Skeletal muscle tissue (tissue), 4 donors: ENCODE measurements around the gene LMBRD2. TPM values are rescaled to one million over a fixed set of nuclear protein-coding genes. Genes with fewer than 3 reads are reported as not detected.
"Not testable (repeated sequence)": the region's sequence is repeated elsewhere in the genome, so short reads cannot be mapped to it uniquely, and the experiment has no call there.

Experiments used
- H3K27ac ChIP-seq: one replicate; pipeline ENCODE4 v1.7.0; 2013; ENCODE audit warnings: mild to moderate bottlenecking, low read depth, low read length, inconsistent platforms
- H3K27me3 ChIP-seq, 3 donors: one replicate each; pipeline ENCODE4 v1.7.0; 2013; ENCODE audit warnings: low read length in 3 of 3; ENCODE audit not compliant: control insufficient read depth in 3 of 3, insufficient read depth in 3 of 3
- H3K36me3 ChIP-seq, 3 donors: one replicate each; pipeline ENCODE4 v1.7.0; 2013; ENCODE audit warnings: low read length in 3 of 3; ENCODE audit not compliant: control insufficient read depth in 3 of 3, insufficient read depth in 3 of 3
- H3K4me1 ChIP-seq, 3 donors: one replicate each; pipeline ENCODE4 v1.7.0; 2013; ENCODE audit warnings: low read length in 3 of 3, mild to moderate bottlenecking in 3 of 3; ENCODE audit not compliant: control insufficient read depth in 3 of 3, insufficient read depth in 3 of 3
- H3K4me3 ChIP-seq, 3 donors: one replicate each; pipeline ENCODE4 v1.7.0; 2013; ENCODE audit warnings: low read length in 3 of 3
- H3K9ac ChIP-seq, 3 donors: one replicate each; pipeline ENCODE4 v1.7.0; 2013; ENCODE audit warnings: low read length in 3 of 3, mild to moderate bottlenecking in 3 of 3, moderate library complexity in 2 of 3, low read depth in 1 of 3
- H3K9me3 ChIP-seq, 3 donors: one replicate each; pipeline ENCODE4 v1.7.0; 2013; ENCODE audit warnings: low read length in 3 of 3; ENCODE audit not compliant: control insufficient read depth in 3 of 3
- total RNA-seq: library from RNA; depleted of rRNA; stranded (reverse); fragments of >200 nt; gene quantifications from one replicate; pipeline ENCODE4 v1.2.3, GENCODE V29; 2014
- donor health status: Osteomylitis.

LMBRD2 gene
- total RNA-seq, 1 donor from 2014 or later: 13.0 TPM

GRCh38 chr5:36152324-36153297 is 924 bp upstream of the LMBRD2 start:
- Histone ChIP-seq H3K36me3 (peaks cover 0 to 11% (median 10%) of the 10 kb centered on the region in 3 donors), H3K27ac (no peak overlapping the region), H3K27me3 (no peaks in the 10 kb centered on the region), H3K4me3 (peak overlapping the region; percentile 88 to 94 (median 93)), H3K9ac (peak overlapping the region; percentile 91 to 95 (median 93)), H3K4me1 (peaks cover 22 to 35% (median 27%) of the 10 kb centered on the region in 3 donors), H3K9me3 (no peaks in the 10 kb centered on the region)

DNA sequence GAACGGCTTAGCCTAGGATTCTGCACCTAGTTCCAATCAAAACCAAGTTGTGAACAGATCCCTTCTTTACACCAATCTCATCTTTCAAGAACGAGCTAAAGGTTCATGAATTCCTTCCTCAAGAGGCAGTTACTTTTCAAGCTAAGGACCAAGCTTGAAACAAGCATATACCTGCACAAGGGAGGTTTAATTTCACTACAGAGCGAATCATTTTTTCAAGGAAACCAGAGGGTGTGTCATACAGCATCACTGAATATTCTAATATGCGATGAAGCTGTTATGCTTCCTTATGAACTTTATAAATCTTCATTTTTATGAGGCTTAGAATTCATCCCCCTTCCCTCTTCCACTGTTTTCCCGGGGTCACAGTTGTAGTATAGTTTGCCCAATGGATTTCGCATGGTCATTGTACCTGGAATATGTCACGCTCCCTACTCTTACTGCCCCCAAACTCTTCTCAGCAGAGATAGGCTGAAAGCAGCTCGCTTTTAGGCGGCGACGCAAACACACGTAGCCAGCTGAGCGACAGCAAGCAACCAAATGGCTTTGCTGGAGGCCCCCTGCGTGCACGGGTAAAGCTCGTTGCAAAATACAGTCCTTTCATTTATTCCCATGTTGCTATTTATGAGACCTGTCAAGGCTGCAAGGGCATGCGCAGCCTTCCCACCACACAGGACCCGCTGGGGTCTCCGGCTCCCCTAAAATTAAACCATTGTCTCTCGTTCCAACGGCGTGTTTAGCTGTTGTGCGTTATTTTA is 832 bp downstream of the LMBRD2 start:
- peaks cover 19 to 27% (median 22%) of the 10 kb centered on the region in 3 donors for H3K4me1 ChIP-seq
- H3K9me3 ChIP-seq: no peaks in the 10 kb centered on the region
- H3K4me3 ChIP-seq: peak overlapping the region; percentile 88 to 94 (median 93)
- peak overlapping the region; percentile 90 to 95 (median 93) for H3K9ac ChIP-seq
- peak overlapping the region; percentile 74 for H3K27ac ChIP-seq
- H3K36me3 ChIP-seq: peaks cover 0 to 11% (median 10%) of the 10 kb centered on the region in 3 donors
- no peaks in the 10 kb centered on the region for H3K27me3 ChIP-seq

DNA sequence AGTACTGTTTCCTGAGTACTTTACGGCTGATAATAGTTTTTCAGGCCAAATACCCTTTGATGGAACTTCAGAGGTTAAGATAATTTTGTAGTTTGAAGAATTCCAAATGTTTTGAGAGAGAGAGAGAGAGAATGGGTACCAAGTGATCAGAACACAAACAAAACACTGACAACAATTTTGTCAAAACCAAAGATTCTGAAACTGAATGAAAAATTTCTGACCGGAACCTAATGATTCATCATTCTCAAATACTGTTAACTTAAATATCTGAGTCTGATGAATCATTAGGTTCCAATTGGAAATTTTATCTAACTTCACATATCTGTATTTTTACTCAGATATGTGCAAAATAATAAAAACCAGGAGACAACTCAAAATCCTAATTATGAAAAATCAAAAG is 4.0 kb downstream of the LMBRD2 start:
- Histone ChIP-seq H3K9ac (no peak overlapping the region), H3K36me3 (no peaks in the 10 kb centered on the region), H3K27me3 (no peaks in the 10 kb centered on the region), H3K4me3 (no peak overlapping the region), H3K27ac (no peak overlapping the region), H3K9me3 (no peaks in the 10 kb centered on the region), H3K4me1 (peaks cover 12 to 15% (median 14%) of the 10 kb centered on the region in 3 donors)

GRCh38 chr5:36146390-36146789 is 5.3 kb downstream of the LMBRD2 start:
- Histone ChIP-seq H3K4me3 (no peak overlapping the region), H3K4me1 (peaks cover 8 to 9% (median 8%) of the 10 kb centered on the region in 3 donors), H3K9me3 (no peaks in the 10 kb centered on the region), H3K9ac (no peak overlapping the region), H3K36me3 (no peaks in the 10 kb centered on the region), H3K27me3 (no peaks in the 10 kb centered on the region), H3K27ac (no peak overlapping the region)

DNA sequence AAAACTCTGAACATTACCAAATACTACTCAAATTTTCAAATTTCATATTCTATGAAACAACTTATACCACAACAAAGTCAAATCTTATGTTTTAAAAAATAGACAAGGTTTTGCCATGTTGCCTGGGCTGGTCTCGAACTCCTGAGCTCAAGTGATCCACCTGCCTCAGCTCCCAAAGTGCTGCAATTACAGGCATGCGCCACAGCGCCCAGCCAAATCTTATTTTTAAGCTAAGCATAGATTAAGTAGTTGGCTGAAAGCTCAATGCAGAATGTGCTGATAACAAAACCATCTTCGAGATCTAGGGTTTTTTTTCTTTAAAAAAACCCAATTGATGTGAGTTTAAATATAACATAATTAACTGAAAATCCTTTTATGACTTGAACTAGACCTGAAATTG is 6.4 kb downstream of the LMBRD2 start:
- Histone ChIP-seq H3K36me3 (peaks cover 2 to 3% (median 2%) of the 10 kb centered on the region in 3 donors), H3K27ac (no peak overlapping the region), H3K9me3 (no peaks in the 10 kb centered on the region), H3K4me3 (no peak overlapping the region), H3K27me3 (no peaks in the 10 kb centered on the region), H3K9ac (no peak overlapping the region), H3K4me1 (peaks cover 0 to 2% (median 0%) of the 10 kb centered on the region in 3 donors)

- Histone ChIP-seq H3K4me3 (no peak overlapping the region), H3K4me1 (no peaks in the 10 kb centered on the region), H3K9me3 (no peaks in the 10 kb centered on the region), H3K36me3 (peaks cover 11 to 20% (median 15%) of the 10 kb centered on the region in 3 donors), H3K9ac (no peak overlapping the region), H3K27ac (no peak overlapping the region), H3K27me3 (no peaks in the 10 kb centered on the region)
Observed at GRCh38 chr5:36138900-36139683, 12.6 kb downstream of the LMBRD2 start.

DNA sequence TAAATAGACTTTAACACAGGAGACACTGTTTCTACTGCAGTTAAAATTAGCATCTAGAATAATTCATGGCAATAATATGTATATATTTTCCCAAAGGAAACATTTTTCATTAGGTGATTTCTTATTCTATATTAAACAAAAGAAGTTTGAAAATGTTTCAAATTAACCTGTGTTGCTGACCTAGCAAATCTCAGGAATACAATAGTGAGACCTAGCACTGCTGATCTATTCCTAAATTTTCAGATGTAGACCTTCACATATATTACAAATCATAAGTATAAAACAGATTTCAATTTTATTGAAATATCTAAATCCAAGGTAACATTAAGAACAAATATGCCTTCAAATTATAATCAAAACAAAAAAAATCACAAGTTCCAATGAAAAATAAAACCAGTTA is 15.1 kb downstream of the LMBRD2 start:
- Histone ChIP-seq H3K27me3 (no peaks in the 10 kb centered on the region), H3K4me3 (no peak overlapping the region), H3K9me3 (peaks cover 0 to 2% (median 0%) of the 10 kb centered on the region in 3 donors), H3K36me3 (peaks cover 11 to 20% (median 15%) of the 10 kb centered on the region in 3 donors), H3K9ac (no peak overlapping the region), H3K27ac (no peak overlapping the region), H3K4me1 (no peaks in the 10 kb centered on the region)

DNA sequence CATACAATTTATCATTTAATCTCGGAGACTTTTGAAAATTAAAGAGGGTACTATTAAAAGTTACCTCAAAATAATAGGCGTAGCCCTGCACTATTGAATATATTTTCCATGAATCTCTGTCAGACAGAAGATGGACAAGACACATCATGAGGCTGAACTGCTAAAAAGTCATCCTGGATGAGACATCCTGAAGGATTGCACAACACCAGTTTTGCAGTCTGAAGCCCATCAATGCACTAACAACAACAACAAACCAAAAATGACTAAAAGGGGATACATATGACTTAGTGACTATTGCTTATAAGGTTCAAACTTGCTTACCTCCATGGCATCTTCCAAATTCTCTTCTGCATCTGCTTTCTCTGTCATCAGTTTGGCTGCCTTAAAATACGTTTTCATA is 15.7 kb downstream of the LMBRD2 start:
- Histone ChIP-seq H3K9me3 (peaks cover 0 to 2% (median 0%) of the 10 kb centered on the region in 3 donors), H3K27ac (no peak overlapping the region), H3K4me3 (no peak overlapping the region), H3K36me3 (peaks cover 11 to 20% (median 15%) of the 10 kb centered on the region in 3 donors), H3K4me1 (no peaks in the 10 kb centered on the region), H3K9ac (no peak overlapping the region), H3K27me3 (no peaks in the 10 kb centered on the region)

DNA sequence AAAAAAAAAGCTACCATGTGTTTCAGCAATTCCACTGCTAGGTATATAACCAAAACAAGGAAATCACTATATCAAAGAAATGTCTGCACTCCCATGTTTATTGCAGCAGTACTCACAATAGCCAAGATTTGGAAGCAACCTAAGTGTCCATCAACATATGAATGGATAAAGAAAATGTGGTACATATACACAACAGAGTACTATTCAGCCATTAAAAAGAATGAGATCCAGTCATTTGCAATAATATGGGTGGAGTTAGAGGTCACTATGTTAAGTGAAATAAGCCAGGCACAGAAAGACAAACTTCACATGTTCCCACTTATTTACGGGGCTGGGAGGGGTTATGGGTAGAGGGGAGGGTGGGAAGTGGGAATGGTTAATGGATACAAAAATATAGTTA is 18.7 kb downstream of the LMBRD2 start:
- H3K27ac ChIP-seq, H3K9me3 ChIP-seq, H3K4me1 ChIP-seq, H3K9ac ChIP-seq, H3K4me3 ChIP-seq, H3K27me3 ChIP-seq: not testable (repeated sequence)
- H3K36me3 ChIP-seq: peaks cover 4 to 24% (median 8%) of the 10 kb centered on the region in 3 donors
